PC-3 (cell line): ENCODE data around the gene FANK1. TPM values are rescaled to one million over a fixed set of nuclear protein-coding genes. Genes with fewer than 3 reads are reported as not detected.

Source experiments
- ATAC-seq: fragments of 200-7000 bp; cut with Tn5 transposase; 2 replicates; pipeline ENCODE4 v1.9.1; 2020; ENCODE audit warnings: mild to moderate bottlenecking, moderate library complexity
- BruUV-seq: library from RNA; stranded (reverse); fragments of 400-500 nt; replicated peaks from 2 replicates; lab custom pipeline; 2021; lab: Mats Ljungman, UMichigan
- CTCF ChIA-PET: fragments of 300-600 bp; sonication (Branson Sonifier 250); formaldehyde crosslinking; loops from one replicate; lab custom pipeline; 2022; ENCODE audit warnings: antibody characterized with exemption; lab: Charles Lee
- POLR2A ChIA-PET: fragments of 300-600 bp; sonication (Branson Sonifier 250); formaldehyde crosslinking; loops from one replicate; lab custom pipeline; 2022; ENCODE audit warnings: antibody characterized with exemption; ENCODE audit not compliant: unreplicated experiment; lab: Charles Lee
- DNase-seq: peaks from one replicate; pipeline ENCODE4 v3.0.0-alpha.2; 2015
- H2AFZ ChIP-seq: fragments of 300-600 bp; sonication (generic); 2 replicates; pipeline ENCODE4 v1.6.0; 2016; ENCODE audit warnings: antibody characterized with exemption, low read length
- H3F3A ChIP-seq: fragments of 300-600 bp; sonication (generic); one replicate; pipeline ENCODE4 v1.6.0; 2017; ENCODE audit warnings: antibody characterized with exemption, low read length, control low read depth, mild to moderate bottlenecking; ENCODE audit not compliant: unreplicated experiment
- H3K27ac ChIP-seq: fragments of 300-600 bp; sonication (generic); 2 replicates; pipeline ENCODE4 v1.5.1; 2016; ENCODE audit warnings: mild to moderate bottlenecking, low read length
- H3K27me3 ChIP-seq: fragments of 300-600 bp; sonication (generic); 2 replicates; pipeline ENCODE4 v1.6.1; 2016; ENCODE audit warnings: low read length, mixed read lengths
- H3K36me3 ChIP-seq: fragments of 300-600 bp; sonication (generic); 2 replicates; pipeline ENCODE4 v1.6.1; 2016; ENCODE audit warnings: low read depth, mixed run types, low read length, mixed read lengths
- H3K4me1 ChIP-seq: fragments of 300-600 bp; sonication (generic); 2 replicates; pipeline ENCODE4 v1.5.1; 2016; ENCODE audit warnings: low read length; ENCODE audit not compliant: insufficient read depth
- H3K4me2 ChIP-seq: fragments of 300-600 bp; sonication (generic); 2 replicates; pipeline ENCODE4 v1.6.0; 2016; ENCODE audit warnings: low read length
- H3K4me3 ChIP-seq: fragments of 300-600 bp; sonication (generic); 2 replicates; pipeline ENCODE4 v1.5.1; 2016; ENCODE audit warnings: mild to moderate bottlenecking, low read length, mixed read lengths
- H3K79me2 ChIP-seq: fragments of 300-600 bp; sonication (generic); 2 replicates; pipeline ENCODE4 v1.6.1; 2017; ENCODE audit warnings: low read length, mixed read lengths
- H3K9ac ChIP-seq: fragments of 300-600 bp; sonication (generic); 2 replicates; pipeline ENCODE4 v1.6.0; 2016; ENCODE audit warnings: mild to moderate bottlenecking, low read length
- H3K9me2 ChIP-seq: fragments of 300-600 bp; sonication (generic); replicated peaks from 2 replicates; pipeline ENCODE4 v1.6.1; 2016; ENCODE audit warnings: mixed run types, low read length, mixed read lengths
- H3K9me3 ChIP-seq: fragments of 300-600 bp; sonication (generic); 2 replicates; pipeline ENCODE4 v1.6.1; 2016; ENCODE audit warnings: low read length, mixed read lengths
- H4K20me1 ChIP-seq: fragments of 300-600 bp; sonication (generic); 2 replicates; pipeline ENCODE4 v1.6.1; 2016; ENCODE audit warnings: low read length, mixed read lengths
- EZH2 ChIP-seq: fragments of 300-600 bp; sonication (generic); IDR thresholded peaks from one replicate; pipeline ENCODE4 v1.6.1; 2017; ENCODE audit warnings: antibody characterized with exemption, mild to moderate bottlenecking, low read length; ENCODE audit not compliant: unreplicated experiment
- EZH2phosphoT487 ChIP-seq: fragments of 300-600 bp; sonication (generic); IDR thresholded peaks from 2 replicates; pipeline ENCODE4 v1.6.1; 2018; ENCODE audit warnings: mild to moderate bottlenecking, antibody characterized with exemption, low read length, borderline replicate concordance
- intact Hi-C: fragments of 100-400 bp; cut with micrococcal nuclease; formaldehyde crosslinking; loops from 2 replicates; pipeline ENCODE4 v1.9.0; 2023
- total RNA-seq: library from RNA; depleted of rRNA; stranded (reverse); fragments of >200 nt; gene quantifications from 2 replicates; pipeline ENCODE4 v1.2.3, GENCODE V29; 2014
- TF ChIP-seq, protein P1 (sequence below): fragments of 300-600 bp; sonication (generic); conservative IDR thresholded peaks from 2 replicates; pipeline ENCODE4 v1.5.1; 2017; ENCODE audit warnings: antibody characterized with exemption, low read depth, mild to moderate bottlenecking, low read length

Gene FANK1
- total RNA-seq, 1 experiment from 2014 or later = 0.95 TPM

GRCh38 chr10:125953778-125954385 is 57.5 kb downstream of the FANK1 start:
- Histone ChIP-seq H3F3A (no peaks in the 10 kb centered on the region), H3K4me2 (no peak overlapping the region), H3K27ac (no peak overlapping the region), H3K4me1 (no peaks in the 10 kb centered on the region), H3K27me3 (no peaks in the 10 kb centered on the region), H3K9ac (no peak overlapping the region), H3K9me3 (0 out of 2 replicates have a peak, but pooled peaks cover 6% of the 10 kb centered on the region), H3K79me2 (no peaks in the 10 kb centered on the region), H3K4me3 (no peak overlapping the region), H4K20me1 (no peaks in the 10 kb centered on the region), H2AFZ (no peak overlapping the region), H3K9me2 (no peaks in the 10 kb centered on the region), H3K36me3 (no peaks in the 10 kb centered on the region; the same call in 1 of the 2 replicates)
- TF ChIP-seq, protein P1, sequence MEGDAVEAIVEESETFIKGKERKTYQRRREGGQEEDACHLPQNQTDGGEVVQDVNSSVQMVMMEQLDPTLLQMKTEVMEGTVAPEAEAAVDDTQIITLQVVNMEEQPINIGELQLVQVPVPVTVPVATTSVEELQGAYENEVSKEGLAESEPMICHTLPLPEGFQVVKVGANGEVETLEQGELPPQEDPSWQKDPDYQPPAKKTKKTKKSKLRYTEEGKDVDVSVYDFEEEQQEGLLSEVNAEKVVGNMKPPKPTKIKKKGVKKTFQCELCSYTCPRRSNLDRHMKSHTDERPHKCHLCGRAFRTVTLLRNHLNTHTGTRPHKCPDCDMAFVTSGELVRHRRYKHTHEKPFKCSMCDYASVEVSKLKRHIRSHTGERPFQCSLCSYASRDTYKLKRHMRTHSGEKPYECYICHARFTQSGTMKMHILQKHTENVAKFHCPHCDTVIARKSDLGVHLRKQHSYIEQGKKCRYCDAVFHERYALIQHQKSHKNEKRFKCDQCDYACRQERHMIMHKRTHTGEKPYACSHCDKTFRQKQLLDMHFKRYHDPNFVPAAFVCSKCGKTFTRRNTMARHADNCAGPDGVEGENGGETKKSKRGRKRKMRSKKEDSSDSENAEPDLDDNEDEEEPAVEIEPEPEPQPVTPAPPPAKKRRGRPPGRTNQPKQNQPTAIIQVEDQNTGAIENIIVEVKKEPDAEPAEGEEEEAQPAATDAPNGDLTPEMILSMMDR = no peak
- no peak for TF ChIP-seq EZH2
- DNase-seq (no peak), ATAC-seq (no peak)
- CTCF ChIA-PET = no interaction called here
- no TSS peak for BruUV-seq
- POLR2A ChIA-PET = no interaction called here
- intact Hi-C loops = no loop called here

DNA sequence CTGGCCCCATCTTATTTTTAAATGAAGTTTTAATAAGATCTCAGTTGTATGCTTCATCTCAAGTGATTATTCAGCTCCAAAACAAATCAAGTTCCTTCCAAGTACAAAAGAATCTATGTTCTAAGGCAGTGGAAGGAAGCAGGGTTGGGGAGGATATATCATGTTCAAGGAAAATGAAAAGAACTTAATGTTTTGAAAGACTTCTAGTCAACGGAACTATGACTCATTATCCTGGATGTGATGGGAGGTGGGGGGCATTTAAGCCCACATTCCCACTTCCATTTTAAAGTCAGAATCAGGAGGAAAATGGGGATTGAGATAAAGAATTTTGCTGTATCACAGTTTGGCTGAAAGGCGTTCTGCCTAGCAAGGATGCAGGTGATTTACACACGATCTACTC is 59.4 kb downstream of the FANK1 start:
- Histone ChIP-seq H3K4me2 (no peak overlapping the region), H3K9ac (no peak overlapping the region), H3F3A (no peaks in the 10 kb centered on the region), H3K27me3 (no peaks in the 10 kb centered on the region), H3K36me3 (no peaks in the 10 kb centered on the region; the same call in 1 of the 2 replicates), H3K4me3 (no peak overlapping the region), H3K79me2 (no peaks in the 10 kb centered on the region), H3K9me3 (0 out of 2 replicates have a peak, but pooled peaks cover 6% of the 10 kb centered on the region), H3K4me1 (no peaks in the 10 kb centered on the region), H3K9me2 (no peaks in the 10 kb centered on the region), H3K27ac (no peak overlapping the region), H4K20me1 (no peaks in the 10 kb centered on the region), H2AFZ (no peak overlapping the region)
- ChIA-PET CTCF (interaction anchor here (0.5 kb wide), 1 partner anchor 51 kb away, joined by 3 read pairs; no protein-coding TSS in a partner anchor), POLR2A (no interaction called here)
- ATAC-seq (no peak), DNase-seq (no peak)
- TF ChIP-seq EZH2 (no peak), EZH2phosphoT487 (no peak)
- TF ChIP-seq, protein P1 = no peak
- intact Hi-C loops = no loop called here
- BruUV-seq = no TSS peak

DNA sequence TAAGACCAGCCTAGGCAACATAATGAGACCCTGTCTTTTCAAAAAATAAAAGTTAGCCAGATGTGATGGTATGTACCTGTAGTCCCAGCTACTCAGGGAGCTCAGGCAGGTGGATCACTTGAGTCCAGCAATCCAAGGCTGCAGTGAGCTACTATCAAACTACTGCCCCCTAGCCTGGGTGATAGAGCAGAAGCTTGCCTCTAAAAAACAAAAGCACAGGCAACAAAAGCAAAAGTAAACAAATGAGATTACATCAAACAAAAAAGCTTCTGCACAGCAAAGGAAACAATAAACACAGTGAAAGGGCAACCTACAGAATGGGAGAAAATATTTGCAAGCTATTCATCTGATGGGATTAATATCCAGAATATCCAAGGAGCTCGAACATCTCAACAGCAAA is 65.4 kb downstream of the FANK1 start:
- no peaks in the 10 kb centered on the region for H4K20me1 ChIP-seq
- no peaks in the 10 kb centered on the region for H3K4me1 ChIP-seq
- no peak overlapping the region for H3K27ac ChIP-seq
- no peaks in the 10 kb centered on the region for H3K79me2 ChIP-seq
- BruUV-seq = no TSS peak
- intact Hi-C loops = no loop called here
- TF ChIP-seq, protein P1 = peak; percentile 29; the same call in 1 of the 2 replicates
- TF ChIP-seq EZH2phosphoT487 = no peak
- TF ChIP-seq EZH2 = no peak
- no peaks in the 10 kb centered on the region for H3F3A ChIP-seq
- no peaks in the 10 kb centered on the region for H3K9me2 ChIP-seq
- CTCF ChIA-PET = interaction anchor here (0.7 kb wide), 1 partner anchor 28 kb away, joined by 3 read pairs; no protein-coding TSS in a partner anchor
- no peak overlapping the region for H3K9ac ChIP-seq
- ATAC-seq (no peak), DNase-seq (peak; percentile 3)
- no peak overlapping the region for H2AFZ ChIP-seq
- no peak overlapping the region for H3K4me3 ChIP-seq
- H3K4me2 ChIP-seq = no peak overlapping the region; the same call in 1 of the 2 replicates
- no peaks in the 10 kb centered on the region for H3K27me3 ChIP-seq
- no peaks in the 10 kb centered on the region for H3K9me3 ChIP-seq
- H3K36me3 ChIP-seq = no peaks in the 10 kb centered on the region
- POLR2A ChIA-PET = no interaction called here
